ENCODE measurements around the gene DYRK3. TPM values are rescaled to one million over a fixed set of nuclear protein-coding genes. Genes with fewer than 3 reads are reported as not detected.

The DYRK3 gene
- total and polyA plus RNA-seq, 2 of the 13 experiments (the other 11 are each of a cell fraction or from before 2014, with no cell fraction given): 0.48 to 2.8 TPM

- TF ChIP-seq ARID4A (CRISPR knock-in tag; IDR thresholded peaks at IDR 0.05; ENCODE audit: borderline replicate concordance) (peak; percentile 95), ZNF609 (CRISPR knock-in tag; IDR thresholded peaks at IDR 0.05; ENCODE audit: borderline replicate concordance) (peak; percentile 71; the same call in 1 of the 2 replicates), TFAP4 (IDR thresholded peaks at IDR 0.05; ENCODE audit: borderline replicate concordance, low read depth) (peak; percentile 64; the same call in 1 of the 2 replicates), E2F2 (CRISPR knock-in tag; IDR thresholded peaks at IDR 0.05; ENCODE audit: borderline replicate concordance) (no peak), ELF4 (CRISPR knock-in tag; IDR thresholded peaks at IDR 0.05; ENCODE audit: borderline replicate concordance) (peak; percentile 78; the same call in 1 of the 2 replicates), ZBTB21 (CRISPR knock-in tag; IDR thresholded peaks at IDR 0.05) (no peak; the same call in 1 of the 2 replicates), KDM2A (CRISPR knock-in tag; IDR thresholded peaks at IDR 0.05; ENCODE audit: borderline replicate concordance, low read depth) (peak; percentile 97), SSRP1 (CRISPR knock-in tag; IDR thresholded peaks at IDR 0.05) (no peak), ZNF780A (CRISPR knock-in tag; IDR thresholded peaks at IDR 0.05) (no peak; the same call in 1 of the 2 replicates), HDAC6 (IDR thresholded peaks at IDR 0.05; ENCODE audit: low read depth, low read length) (no peak), HNRNPK (IDR thresholded peaks at IDR 0.05; ENCODE audit: low read depth, low read length, poor library complexity, severe bottlenecking) (peak; percentile 89), ZNF710 (CRISPR knock-in tag; IDR thresholded peaks at IDR 0.05; ENCODE audit: borderline replicate concordance) (peak; percentile 86; the same call in 1 of the 2 replicates), ZFP41 (CRISPR knock-in tag; IDR thresholded peaks at IDR 0.05; ENCODE audit: borderline replicate concordance) (no peak), ZNF572 (CRISPR knock-in tag; IDR thresholded peaks at IDR 0.05) (0 out of 2 replicates have a peak, but pooled peaks have one; percentile 84)
Measured at GRCh38 chr1:206612129-206612876, 23.0 kb upstream of the DYRK3 start, which contains the start of gene EIF2D (continued).
